H54 (cell line): ENCODE data around the gene PHYKPL.
"Not testable (repeated sequence)": the region's sequence is repeated elsewhere in the genome, so short reads cannot be mapped to it uniquely, and the experiment has no call there.

Experiments used
- DNase-seq: peaks from one replicate; pipeline ENCODE4 v3.0.0; 2011; ENCODE audit warnings: low spot score, mixed read lengths; ENCODE audit not compliant: insufficient read length
- FAIRE-seq: peaks from 3 replicates; lab custom pipeline; 2011; peaks lifted over from hg19 to GRCh38; lab: Jason Lieb, UNC
- POLR2A ChIP-seq: IDR thresholded peaks from 2 replicates; pipeline ENCODE4 v1.6.1; 2011; ENCODE audit warnings: low read depth, mild to moderate bottlenecking, low read length

Gene PHYKPL

GRCh38 chr5:178238711-178239592, 6.3 kb upstream of the PHYKPL start:
- DNase-seq (no peak), FAIRE-seq (no peak)

DNA sequence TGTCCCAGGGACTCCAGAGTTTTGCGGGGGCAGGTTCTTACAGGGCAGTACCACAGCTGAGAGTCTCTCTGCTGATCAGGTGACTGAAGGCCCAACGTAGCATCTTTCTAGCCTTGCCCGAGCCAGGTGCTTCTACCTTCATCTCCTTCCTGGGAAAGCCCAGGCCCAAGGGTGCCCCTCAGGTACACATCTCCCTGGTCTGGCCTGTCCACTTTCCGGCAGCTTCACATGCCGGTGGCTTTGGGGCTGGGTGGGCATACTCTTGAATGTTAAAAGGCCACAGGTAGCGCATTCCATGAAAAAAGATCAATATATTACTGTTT, 5.7 kb upstream of the PHYKPL start:
- no peak for TF ChIP-seq POLR2A
- DNase-seq, result no peak
- FAIRE-seq, result no peak

More at GRCh38 chr5:178238711-178239592, 6.3 kb upstream of the PHYKPL start:
- no peak for TF ChIP-seq POLR2A

- DNase-seq, result no peak
Measured at GRCh38 chr5:178237431-178238312, 5.1 kb upstream of the PHYKPL start.

GRCh38 chr5:178236679-178237078, 4.1 kb upstream of the PHYKPL start:
- no peak for TF ChIP-seq POLR2A
- FAIRE-seq (no peak), DNase-seq (no peak)

More at GRCh38 chr5:178237431-178238312, 5.1 kb upstream of the PHYKPL start:
- FAIRE-seq, result no peak
- no peak for TF ChIP-seq POLR2A

DNA sequence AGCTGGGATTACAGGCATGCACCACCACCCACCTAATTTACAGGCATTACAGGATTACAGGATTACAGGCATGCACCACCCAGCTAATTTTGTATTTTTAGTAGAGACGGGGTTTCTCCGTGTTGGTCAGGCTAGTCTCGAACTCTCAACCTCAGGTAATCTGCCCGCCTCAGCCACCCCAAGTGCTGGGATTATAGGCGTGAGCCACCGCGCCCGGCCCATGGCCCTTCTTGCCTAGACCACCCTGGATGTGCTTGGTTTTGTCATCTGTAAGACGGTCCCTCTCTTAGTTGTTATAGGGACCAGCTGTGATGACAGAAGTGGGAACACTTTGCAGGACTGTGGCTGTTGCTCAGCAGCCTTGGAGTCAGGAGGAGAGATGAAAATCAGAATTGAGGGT, 3.5 kb upstream of the PHYKPL start:
- no peak for FAIRE-seq
- DNase-seq, result no peak
- no peak for TF ChIP-seq POLR2A

- no peak for TF ChIP-seq POLR2A
- FAIRE-seq (no peak), DNase-seq (no peak)
Measured at GRCh38 chr5:178235588-178235974, 3.0 kb upstream of the PHYKPL start.

DNA sequence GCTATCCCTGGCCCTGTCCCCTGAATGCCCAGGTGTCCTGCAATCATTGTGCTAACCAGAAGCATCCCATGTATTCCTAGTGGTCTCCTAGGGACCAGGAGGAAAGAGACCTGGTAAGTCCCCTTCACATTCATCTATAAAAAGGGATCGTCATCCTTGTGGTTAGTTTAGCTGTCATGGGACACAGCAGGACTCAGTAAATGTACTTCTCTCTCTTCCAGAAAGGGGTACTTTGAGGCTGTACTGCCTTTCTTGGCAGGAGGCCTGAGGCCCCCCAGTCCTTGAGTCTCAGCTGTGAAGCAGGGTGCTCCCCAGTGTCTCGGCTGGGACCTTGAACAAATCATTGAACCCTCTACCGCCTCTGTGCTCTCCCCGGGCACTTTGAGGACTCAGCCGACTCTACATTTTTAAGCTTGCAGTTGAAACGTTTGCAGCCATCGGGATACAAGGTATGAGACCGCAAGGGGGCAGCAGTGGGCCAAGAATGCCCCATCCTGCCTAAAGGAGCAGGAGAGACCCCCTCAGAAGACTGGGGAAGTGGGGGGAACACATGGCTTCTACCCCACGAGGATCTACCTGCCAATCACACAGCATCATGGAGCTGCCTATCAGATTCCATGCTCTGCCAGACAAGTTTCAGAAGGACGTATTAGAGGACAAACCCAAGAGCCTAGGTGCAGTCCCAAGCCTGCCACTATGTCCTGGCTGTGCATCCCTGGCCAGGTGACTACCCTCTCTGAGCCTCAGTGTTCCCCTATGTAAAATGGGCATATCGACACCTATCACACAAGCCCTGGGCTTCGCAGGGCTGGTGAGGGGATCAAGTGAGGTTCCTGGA, 2.4 kb upstream of the PHYKPL start:
- FAIRE-seq (no peak), DNase-seq (peak; percentile 83)
- no peak for TF ChIP-seq POLR2A

- no peak for TF ChIP-seq POLR2A
- DNase-seq (no peak), FAIRE-seq (no peak)
Measured at GRCh38 chr5:178234121-178234749, 1.6 kb upstream of the PHYKPL start.

DNA sequence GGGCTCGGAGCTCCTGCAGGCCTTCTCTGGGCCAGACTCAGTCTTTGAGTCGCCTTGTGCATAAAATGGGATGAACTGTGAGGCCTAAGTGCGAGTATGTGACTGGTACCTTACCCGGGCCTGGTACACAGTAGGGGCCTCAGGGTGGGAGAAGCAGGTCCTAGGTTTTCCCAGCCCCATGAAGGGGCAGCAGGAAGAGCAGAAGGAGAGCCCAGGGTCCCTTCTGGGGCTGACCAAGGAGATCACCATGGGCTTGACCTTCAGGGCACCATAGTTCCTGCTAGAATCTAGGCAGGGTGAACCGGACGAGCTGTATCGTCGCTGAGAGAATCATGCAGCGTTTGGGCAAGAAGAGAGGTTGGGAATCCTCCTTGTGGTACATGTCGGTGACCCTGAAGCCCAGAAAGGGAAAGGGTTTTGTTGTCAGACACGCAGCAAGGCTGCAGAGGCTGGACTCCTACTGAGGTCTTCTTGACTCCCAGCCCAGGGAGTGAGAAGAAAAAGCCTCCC, 373 bp upstream of the PHYKPL start:
- DNase-seq, result no peak
- no peak for FAIRE-seq
- TF ChIP-seq POLR2A, result no peak

GRCh38 chr5:178231539-178232123, 971 bp downstream of the PHYKPL start:
- FAIRE-seq (no peak), DNase-seq (no peak)
- no peak for TF ChIP-seq POLR2A

GRCh38 chr5:178230879-178231538, 1.6 kb downstream of the PHYKPL start:
- FAIRE-seq (no peak), DNase-seq (no peak)
- no peak for TF ChIP-seq POLR2A

DNA sequence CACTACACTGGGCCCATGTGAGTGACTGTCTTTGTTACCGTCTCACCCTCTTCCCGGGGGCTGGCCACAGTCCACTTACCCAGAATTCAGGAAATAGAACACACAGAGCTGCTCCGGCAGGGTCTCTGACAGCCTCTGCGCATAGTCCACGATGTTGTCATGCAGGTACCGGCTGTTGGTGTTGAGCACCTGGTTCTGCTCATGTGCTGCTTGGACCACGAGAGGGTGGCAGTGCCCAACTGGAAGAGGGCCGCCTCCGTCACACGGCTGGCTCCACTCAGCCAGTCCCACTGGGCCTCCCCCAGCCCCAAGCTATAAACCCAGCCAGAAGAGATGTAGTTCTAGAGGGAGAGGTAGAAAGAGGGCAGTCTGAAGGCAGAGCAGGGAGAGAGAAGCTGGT, 2.7 kb downstream of the PHYKPL start:
- FAIRE-seq, result no peak
- no peak for DNase-seq
- no peak for TF ChIP-seq POLR2A

GRCh38 chr5:178229111-178229510, 3.5 kb downstream of the PHYKPL start:
- DNase-seq, FAIRE-seq: not testable (repeated sequence)
